ENCODE measurements around the gene ZNF487. TPM values are rescaled to one million over a fixed set of nuclear protein-coding genes. Genes with fewer than 3 reads are reported as not detected.
A peak's percentile ranks its signal among the peaks of the same experiment; 100 is the strongest.

The ZNF487 gene
- total and polyA plus RNA-seq, 2 of the 13 experiments (the other 11 are each of a cell fraction or from before 2014, with no cell fraction given) = 7.4 to 8.8 TPM

DNA sequence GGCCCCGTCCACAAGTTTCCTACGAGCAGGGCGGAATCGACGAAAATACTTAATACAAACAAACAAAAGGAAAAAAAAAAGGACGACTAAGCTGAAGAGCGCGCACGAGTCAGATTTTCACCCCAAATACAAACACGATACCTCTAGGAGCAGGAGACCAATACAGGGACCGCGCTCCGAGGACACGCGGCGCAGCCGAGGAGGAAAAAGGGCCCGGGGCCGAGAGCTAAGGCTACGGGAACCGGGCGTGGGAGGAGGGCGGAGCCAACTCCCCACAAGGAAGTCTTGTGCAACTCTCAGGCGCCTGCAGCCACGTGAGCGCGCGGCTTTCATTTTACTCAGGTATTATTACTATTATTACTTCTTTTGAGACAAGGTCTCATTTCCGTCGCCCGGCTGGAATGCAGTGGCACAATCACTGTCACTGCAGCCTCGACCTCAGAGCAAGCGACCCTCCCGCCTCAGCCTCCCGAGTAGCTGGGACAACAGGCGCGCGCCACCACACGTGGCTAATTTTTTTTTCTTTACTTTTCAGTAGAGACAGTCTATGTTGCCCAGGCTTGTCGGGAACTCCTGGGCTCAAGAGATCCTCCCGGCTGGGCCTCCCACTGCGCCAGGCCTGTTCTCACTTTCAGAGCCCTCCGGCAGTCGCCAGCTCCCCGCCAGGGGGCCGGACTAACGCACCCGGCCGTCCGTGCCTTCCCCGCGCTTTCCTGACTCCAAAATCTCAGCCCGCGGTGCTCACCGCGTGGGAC is 29.2 kb upstream of the ZNF487 start (continued):
- TF ChIP-seq, protein P1, sequence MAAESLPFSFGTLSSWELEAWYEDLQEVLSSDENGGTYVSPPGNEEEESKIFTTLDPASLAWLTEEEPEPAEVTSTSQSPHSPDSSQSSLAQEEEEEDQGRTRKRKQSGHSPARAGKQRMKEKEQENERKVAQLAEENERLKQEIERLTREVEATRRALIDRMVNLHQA (CRISPR knock-in tag; IDR thresholded peaks at IDR 0.05) = no peak
- no peak for TF ChIP-seq PHF20 (CRISPR knock-in tag; IDR thresholded peaks at IDR 0.05)
- peak; percentile 47; the same call in 1 of the 2 replicates for TF ChIP-seq FOSL2 (CRISPR knock-in tag; IDR thresholded peaks at IDR 0.05)
- TF ChIP-seq ZNF143 (CRISPR knock-in tag; IDR thresholded peaks at IDR 0.05) = no peak; the same call in 1 of the 2 replicates
- TF ChIP-seq ZNF570 (CRISPR knock-in tag; IDR thresholded peaks at IDR 0.05; ENCODE audit: borderline replicate concordance) = no peak
- TF ChIP-seq JARID2 (CRISPR knock-in tag; IDR thresholded peaks at IDR 0.05; ENCODE audit: insufficient replicate concordance) = no peak
- TF ChIP-seq ZNF343 (CRISPR knock-in tag; IDR thresholded peaks at IDR 0.05) = no peak
- TF ChIP-seq ZNF138 (CRISPR knock-in tag; IDR thresholded peaks at IDR 0.05; ENCODE audit: low read depth) = no peak
- TF ChIP-seq, protein P2, sequence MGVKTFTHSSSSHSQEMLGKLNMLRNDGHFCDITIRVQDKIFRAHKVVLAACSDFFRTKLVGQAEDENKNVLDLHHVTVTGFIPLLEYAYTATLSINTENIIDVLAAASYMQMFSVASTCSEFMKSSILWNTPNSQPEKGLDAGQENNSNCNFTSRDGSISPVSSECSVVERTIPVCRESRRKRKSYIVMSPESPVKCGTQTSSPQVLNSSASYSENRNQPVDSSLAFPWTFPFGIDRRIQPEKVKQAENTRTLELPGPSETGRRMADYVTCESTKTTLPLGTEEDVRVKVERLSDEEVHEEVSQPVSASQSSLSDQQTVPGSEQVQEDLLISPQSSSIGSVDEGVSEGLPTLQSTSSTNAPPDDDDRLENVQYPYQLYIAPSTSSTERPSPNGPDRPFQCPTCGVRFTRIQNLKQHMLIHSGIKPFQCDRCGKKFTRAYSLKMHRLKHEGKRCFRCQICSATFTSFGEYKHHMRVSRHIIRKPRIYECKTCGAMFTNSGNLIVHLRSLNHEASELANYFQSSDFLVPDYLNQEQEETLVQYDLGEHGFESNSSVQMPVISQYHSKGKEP (CRISPR knock-in tag; IDR thresholded peaks at IDR 0.05) = 0 out of 2 replicates have a peak, but pooled peaks have one; percentile 11
- TF ChIP-seq TRIM24 (CRISPR knock-in tag; IDR thresholded peaks at IDR 0.05) = no peak
- peak; percentile 52 for TF ChIP-seq YY1 (IDR thresholded peaks at IDR 0.05; ENCODE audit: insufficient read depth, insufficient replicate concordance, low read depth, low read length)
- TF ChIP-seq RFX1 (IDR thresholded peaks at IDR 0.05) = no peak
- TF ChIP-seq CREM (IDR thresholded peaks at IDR 0.05) = peak; percentile 42; the same call in 1 of the 2 replicates
- no peak for TF ChIP-seq CREM (CRISPR knock-in tag; IDR thresholded peaks at IDR 0.05)
- TF ChIP-seq ZNF839 (CRISPR knock-in tag; IDR thresholded peaks at IDR 0.05; ENCODE audit: borderline replicate concordance) = no peak
- 0 out of 2 replicates have a peak, but pooled peaks have one; percentile 18 for TF ChIP-seq RNF2 (conservative IDR thresholded peaks at IDR 0.05; ENCODE audit: low read depth)
- TF ChIP-seq EEA1 (CRISPR knock-in tag; IDR thresholded peaks at IDR 0.05; ENCODE audit: borderline replicate concordance) = no peak
- TF ChIP-seq RBM39 (IDR thresholded peaks at IDR 0.05; ENCODE audit: low read depth, low read length, poor library complexity, severe bottlenecking) = peak; percentile 80
- TF ChIP-seq ZSCAN20 (CRISPR knock-in tag; IDR thresholded peaks at IDR 0.05; ENCODE audit: borderline replicate concordance) = peak; percentile 65; the same call in 1 of the 2 replicates
- no peak for TF ChIP-seq ZNF3 (CRISPR knock-in tag; IDR thresholded peaks at IDR 0.05)
- TF ChIP-seq, protein P3, sequence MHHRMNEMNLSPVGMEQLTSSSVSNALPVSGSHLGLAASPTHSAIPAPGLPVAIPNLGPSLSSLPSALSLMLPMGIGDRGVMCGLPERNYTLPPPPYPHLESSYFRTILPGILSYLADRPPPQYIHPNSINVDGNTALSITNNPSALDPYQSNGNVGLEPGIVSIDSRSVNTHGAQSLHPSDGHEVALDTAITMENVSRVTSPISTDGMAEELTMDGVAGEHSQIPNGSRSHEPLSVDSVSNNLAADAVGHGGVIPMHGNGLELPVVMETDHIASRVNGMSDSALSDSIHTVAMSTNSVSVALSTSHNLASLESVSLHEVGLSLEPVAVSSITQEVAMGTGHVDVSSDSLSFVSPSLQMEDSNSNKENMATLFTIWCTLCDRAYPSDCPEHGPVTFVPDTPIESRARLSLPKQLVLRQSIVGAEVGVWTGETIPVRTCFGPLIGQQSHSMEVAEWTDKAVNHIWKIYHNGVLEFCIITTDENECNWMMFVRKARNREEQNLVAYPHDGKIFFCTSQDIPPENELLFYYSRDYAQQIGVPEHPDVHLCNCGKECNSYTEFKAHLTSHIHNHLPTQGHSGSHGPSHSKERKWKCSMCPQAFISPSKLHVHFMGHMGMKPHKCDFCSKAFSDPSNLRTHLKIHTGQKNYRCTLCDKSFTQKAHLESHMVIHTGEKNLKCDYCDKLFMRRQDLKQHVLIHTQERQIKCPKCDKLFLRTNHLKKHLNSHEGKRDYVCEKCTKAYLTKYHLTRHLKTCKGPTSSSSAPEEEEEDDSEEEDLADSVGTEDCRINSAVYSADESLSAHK (CRISPR knock-in tag; IDR thresholded peaks at IDR 0.05; ENCODE audit: borderline replicate concordance) = no peak
- TF ChIP-seq ZFYVE20 (CRISPR knock-in tag; IDR thresholded peaks at IDR 0.05; ENCODE audit: borderline replicate concordance, low read depth) = no peak
- TF ChIP-seq CHD2 (IDR thresholded peaks at IDR 0.05; ENCODE audit: low read depth, low read length) = 0 out of 2 replicates have a peak, but pooled peaks have one; percentile 6
- TF ChIP-seq PITX1 (CRISPR knock-in tag; IDR thresholded peaks at IDR 0.05) = no peak
- no peak for TF ChIP-seq ZNF577 (CRISPR knock-in tag; IDR thresholded peaks at IDR 0.05; ENCODE audit: borderline replicate concordance, low read depth)

Data from HepG2 (cell line).